HG03175 (cell line): ENCODE results near the gene MCUB.
"Not testable (repeated sequence)": the region's sequence is repeated elsewhere in the genome, so short reads cannot be mapped to it uniquely, and the experiment has no call there.

Source experiments
- ATAC-seq: cut with Tn5 transposase; IDR thresholded peaks from one replicate; pipeline ENCODE4 v1.9.1; 2021; ENCODE audit warnings: mild to moderate bottlenecking, moderate library complexity; ENCODE audit not compliant: unreplicated experiment

The MCUB gene

DNA sequence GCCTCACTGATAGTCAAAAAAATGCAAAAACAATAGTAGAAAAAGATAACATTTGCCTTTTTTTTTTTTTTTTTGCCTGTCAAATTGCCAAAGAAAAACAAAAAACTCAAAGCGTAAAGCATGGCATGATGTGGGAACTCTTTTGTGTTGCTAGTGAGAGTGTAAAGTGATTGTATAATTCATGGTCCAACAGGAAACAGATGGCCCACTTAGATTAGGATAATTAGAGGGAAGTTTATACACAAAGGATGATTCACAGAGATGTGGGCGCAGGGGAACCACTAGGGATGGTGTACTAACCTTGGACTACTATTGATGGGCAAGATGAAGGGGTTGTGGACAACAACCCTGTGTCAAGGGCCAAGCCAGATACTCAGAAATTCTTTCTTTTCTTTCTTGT lies 16.4 kb downstream of the MCUB start:
- no peak for ATAC-seq

DNA sequence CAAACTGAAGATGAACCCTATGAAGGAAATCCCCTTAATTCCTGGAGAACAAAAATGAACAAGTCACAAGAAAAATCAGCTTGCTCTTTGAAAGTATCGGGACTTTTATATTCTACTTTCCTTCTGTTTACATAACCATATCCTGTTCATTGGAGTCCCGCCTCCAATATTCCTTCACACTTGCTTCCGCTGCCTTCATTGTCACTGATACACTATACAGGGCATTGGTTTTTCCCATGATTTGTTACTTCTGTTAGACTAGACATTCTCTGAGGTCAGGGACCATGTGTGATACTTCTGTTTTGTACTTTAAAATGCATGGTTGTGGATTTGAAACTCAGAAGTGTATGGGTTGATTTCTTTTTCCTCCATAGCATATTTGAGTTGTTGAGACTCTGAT lies 18.8 kb downstream of the MCUB start:
- ATAC-seq: no peak

DNA sequence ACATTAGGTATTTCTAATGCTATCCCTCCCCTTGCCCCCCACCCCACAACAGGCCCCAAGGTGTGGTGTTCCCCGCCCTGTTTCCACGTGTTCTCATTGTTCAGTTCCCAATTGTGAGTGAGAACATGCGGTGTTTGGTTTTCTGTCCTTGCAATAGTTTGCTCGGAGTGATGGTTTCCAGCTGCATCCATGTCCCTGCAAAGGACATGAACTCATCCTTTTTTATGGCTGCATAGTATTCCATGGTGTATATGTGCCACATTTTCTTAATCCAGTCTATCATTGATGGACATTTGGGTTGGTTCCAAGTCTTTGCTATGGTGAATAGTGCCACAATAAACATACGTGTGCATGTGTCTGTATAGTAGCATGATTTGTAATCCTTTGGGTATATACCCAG lies 20.0 kb downstream of the MCUB start:
- ATAC-seq: not testable (repeated sequence)

DNA sequence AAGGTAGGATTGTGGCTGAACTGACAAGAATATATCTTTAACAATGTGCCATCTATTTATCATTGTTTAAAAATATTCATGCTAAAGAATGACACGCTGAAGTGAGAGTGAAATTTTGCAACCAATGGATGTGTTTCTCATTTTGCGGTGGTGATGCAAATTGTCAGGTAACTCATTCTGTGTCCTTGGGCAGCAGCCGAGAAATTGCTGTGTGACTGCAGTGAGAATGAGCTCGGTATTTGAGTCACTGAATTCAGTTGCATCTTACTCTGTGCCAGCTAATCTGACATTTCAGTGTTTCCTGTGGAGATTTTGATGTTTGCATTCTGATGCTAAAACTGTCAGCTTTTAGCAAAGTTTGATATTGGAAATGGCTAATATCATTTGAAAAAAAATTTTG lies 28.1 kb downstream of the MCUB start:
- ATAC-seq: peak; percentile 99

GRCh38 chr4:109589119-109589518 lies 29.1 kb downstream of the MCUB start:
- no peak for ATAC-seq

DNA sequence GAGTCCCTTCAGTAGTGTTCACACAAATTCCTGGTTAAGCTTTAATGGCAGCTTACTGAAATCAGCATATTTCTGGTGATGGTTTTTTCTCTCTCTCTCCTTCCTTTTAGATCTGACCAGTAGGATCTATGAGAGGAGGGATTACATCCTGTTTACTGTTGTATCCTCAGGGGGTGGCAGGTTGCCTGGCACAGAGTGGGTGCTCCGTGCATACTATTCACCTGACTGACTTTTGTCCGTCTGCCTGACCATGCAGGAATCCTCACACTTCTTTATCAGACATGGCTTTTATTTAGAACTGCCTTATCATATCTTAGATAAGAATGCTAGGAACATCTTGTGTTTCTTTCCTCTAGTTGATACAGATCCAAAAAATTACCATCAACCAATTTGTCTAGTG lies 29.6 kb downstream of the MCUB start:
- no peak for ATAC-seq

- ATAC-seq: no peak
Observed at GRCh38 chr4:109590905-109591304, 30.9 kb downstream of the MCUB start.

DNA sequence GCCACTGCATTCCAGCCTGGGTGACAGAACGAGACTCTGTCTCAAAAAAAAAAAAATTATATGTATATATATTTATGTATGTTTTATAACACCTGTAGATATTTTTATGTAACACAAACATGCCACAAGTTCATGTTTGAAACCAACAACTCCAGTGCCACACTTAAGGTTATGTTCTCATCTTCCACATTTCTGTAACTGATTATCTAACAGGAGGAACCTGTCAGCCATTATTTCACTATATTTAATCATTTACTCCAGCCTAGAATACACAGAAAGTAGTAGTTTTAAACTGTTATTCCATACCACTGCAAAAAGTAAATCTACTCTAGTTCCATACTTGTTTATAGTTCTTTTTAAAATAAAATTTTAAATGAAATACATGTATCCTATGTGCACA lies 32.3 kb downstream of the MCUB start:
- peak; percentile 49 for ATAC-seq

GRCh38 chr4:109595123-109595522 lies 35.1 kb downstream of the MCUB start:
- ATAC-seq: not testable (repeated sequence)

GRCh38 chr4:109596420-109597085 lies 36.5 kb downstream of the MCUB start:
- ATAC-seq: not testable (repeated sequence)

GRCh38 chr4:109599046-109599652 lies 39.1 kb downstream of the MCUB start:
- no peak for ATAC-seq

GRCh38 chr4:109600431-109600830 lies 40.4 kb downstream of the MCUB start:
- no peak for ATAC-seq

DNA sequence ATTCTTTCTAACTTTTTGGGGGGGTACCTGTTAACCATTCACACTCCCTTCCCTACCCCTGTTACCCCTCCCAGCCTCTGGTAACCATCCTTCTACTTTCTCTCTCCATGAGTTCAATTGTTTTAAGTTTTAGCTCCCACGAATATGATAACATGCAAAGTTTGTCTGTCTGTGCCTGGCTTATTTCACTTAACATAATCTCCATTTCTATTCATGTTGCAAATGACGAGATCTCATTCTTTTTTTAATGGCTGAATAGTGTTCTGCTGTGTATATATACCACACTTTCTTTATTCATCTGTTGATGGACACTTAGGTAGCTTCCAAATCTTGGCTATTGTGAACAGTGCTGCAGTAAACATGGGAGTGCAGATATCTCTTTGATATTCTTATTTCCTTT lies 41.3 kb downstream of the MCUB start:
- ATAC-seq: no peak

DNA sequence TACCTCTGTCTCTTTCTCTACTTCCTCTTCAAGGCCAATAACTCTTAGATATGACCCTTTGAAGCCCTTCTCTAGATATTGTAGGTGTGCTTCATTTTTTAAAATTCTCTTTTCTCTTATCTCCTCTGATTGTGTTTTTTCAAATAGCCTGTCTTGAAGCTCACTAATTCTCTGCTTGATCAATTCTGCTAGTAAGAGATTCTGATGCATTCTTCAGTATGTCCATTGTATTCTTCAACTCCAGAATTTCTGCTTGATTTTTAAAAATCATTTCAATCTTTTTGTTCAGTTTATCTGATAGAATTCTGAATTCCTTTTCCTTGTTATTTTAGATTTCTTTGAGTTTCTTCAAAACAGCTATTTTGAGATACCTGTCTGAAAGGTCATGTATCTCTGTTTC lies 47.9 kb downstream of the MCUB start:
- no peak for ATAC-seq

DNA sequence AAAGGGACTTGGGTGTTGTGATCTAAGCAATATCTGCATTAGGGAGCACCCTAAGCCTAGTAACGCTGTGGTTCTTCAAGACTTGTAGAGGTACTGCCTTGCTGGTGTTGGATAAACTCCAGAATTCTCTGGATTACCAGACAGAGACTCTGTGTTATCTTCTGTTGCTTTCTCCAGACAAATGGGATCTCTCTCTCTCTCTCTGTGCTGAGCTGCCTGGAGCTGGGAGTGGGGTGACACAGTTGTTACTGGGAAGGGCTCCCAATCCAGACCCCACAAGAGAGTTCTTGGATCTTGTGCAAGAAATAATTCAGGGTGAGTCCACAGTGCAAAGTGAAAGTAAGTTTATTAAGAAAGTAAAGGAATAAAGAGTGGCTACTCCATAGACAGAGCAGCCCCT lies 48.8 kb downstream of the MCUB start:
- no peak for ATAC-seq

DNA sequence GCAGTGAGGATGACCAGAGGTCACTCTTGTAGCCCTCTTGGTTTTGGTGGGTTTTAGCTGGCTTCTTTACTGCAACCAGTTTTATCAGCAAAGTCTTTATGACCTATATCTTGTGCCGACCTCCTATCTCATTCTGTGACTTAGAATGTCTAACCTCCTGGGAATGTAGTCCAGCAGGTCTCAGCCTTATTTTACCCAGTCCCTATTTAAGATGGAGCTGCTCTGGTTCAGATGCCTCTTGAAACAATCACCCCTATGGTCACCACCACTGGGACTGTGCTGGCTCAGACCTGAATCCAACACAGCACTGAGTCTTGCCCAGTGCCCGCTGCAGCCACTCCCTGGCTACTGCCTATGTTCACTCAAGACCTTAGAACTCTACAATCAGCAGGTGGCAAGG lies 49.4 kb downstream of the MCUB start:
- no peak for ATAC-seq

DNA sequence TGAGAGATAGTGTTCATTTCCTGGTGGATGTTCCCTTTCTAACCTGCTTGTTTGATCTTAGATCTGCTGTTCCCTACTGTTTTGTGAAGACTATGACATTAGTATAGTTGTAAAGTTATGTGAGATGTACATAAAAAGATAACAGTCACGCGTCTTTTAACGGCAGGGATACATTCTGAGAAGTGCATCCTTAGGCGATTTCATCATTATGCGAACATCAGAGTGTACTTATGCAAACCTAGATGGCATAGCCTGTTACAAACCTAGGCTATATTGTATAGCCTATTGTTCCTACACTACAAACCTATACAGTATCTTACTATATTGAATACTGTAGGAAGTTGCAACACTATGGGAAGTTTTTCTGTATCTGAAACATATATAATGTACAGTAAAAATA lies 50.4 kb downstream of the MCUB start:
- no peak for ATAC-seq

DNA sequence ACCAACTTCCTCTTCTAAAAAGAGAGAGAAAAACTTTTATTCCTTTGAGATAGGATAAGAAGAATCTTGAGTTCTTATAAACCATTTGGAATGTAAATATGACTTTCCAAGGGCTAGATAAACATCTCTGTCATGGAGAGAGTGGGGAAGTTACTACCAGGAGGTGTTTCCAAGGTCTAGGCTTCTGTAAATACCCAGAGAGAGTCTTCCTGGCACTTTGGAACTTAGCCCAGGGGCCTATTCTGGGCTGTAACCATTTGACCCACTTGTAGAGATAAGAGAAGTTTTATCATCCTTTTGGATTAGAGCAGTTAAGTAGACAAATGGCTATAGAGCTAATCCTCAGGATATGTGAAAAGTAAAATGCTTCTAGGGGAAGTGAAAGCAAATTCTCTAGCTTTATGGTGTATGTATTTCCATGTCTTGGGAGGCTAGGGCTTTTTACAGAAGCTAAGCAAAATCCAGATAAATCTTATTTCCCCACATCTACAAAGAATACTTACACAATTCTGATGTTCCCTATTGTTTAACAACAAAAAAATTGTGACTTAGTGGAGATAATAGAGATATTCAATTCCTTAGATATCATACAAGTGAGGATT lies 51.1 kb downstream of the MCUB start:
- no peak for ATAC-seq

DNA sequence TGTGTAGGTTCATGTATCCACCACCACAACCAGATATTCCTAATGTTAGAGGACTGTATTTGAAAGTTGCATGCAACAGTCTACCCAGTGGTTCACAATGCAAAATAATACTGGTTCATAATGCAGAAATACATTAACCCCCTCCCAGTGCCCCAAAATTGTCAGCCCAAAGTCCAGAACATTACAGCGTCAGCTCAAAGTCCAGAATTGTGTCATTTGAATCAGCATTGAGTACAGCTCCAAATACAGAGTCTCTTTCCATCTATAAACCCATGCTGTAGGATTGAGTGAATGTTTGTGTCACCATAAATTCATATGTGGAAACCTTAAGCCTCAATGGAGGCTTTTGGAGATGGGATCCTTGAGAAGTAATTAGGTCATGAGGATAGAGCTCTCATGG lies 54.0 kb downstream of the MCUB start:
- no peak for ATAC-seq

GRCh38 chr4:109614466-109614865 lies 54.4 kb downstream of the MCUB start:
- no peak for ATAC-seq

DNA sequence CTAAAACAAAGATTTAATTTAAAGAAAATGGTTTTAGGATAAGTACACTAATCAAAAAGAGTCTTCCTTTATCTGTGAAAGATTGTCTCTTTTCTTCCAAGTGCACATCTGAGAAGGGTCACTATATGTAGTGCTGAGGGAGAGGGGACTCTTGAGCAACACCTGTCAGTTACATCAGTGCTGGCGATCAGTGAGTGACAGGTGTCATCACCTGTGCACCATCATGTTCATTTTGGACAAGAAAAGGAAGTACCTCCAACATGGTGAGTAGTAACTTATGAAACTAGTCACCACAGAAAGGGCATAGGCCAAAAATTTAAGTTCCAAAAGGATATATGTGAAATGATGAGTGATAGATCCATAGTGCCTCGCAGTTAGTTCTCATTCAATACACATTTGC lies 55.7 kb downstream of the MCUB start:
- ATAC-seq: no peak

- ATAC-seq: no peak
Observed at GRCh38 chr4:109616243-109616642, 56.2 kb downstream of the MCUB start.

DNA sequence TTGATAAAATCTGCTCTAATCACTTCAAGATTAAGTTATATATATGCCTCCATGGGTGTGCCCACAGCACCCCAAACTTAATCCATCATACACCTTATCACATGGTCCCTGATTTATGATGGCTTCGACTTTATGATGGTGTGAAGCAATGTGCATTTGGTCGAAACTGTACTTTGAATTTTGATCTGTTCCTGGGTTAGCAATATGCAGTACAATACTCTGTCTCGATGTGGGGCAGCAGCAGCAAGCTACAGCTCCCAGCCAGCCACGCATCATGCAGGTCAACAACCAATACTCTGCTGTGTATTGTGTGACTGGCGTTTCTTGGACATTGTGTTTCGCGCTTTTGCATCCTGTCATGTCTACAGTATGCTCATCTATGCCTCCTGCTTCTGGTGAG lies 62.6 kb downstream of the MCUB start:
- no peak for ATAC-seq
